Type B pancreatic cell (in vitro differentiated cells): Measurements from ENCODE around the gene JMJD6. TPM values are rescaled to one million over a fixed set of nuclear protein-coding genes. Genes with fewer than 3 reads are reported as not detected.

Experiments
- DNase-seq: peaks from one replicate; pipeline ENCODE4 v3.0.0; 2021; ENCODE audit warnings: mixed read lengths; ENCODE audit not compliant: unreplicated experiment; ENCODE audit errors: extremely low spot score
- H3K27ac Mint-ChIP-seq: 2 replicates; pipeline ENCODE4 v1.8.0; 2021; ENCODE audit warnings: mild to moderate bottlenecking, mixed read lengths
- H3K27me3 Mint-ChIP-seq: 2 replicates; pipeline ENCODE4 v1.8.0; 2021; ENCODE audit warnings: mixed read lengths
- H3K36me3 Mint-ChIP-seq: 2 replicates; pipeline ENCODE4 v1.8.0; 2021; ENCODE audit warnings: mixed read lengths
- H3K4me1 Mint-ChIP-seq: one replicate; pipeline ENCODE4 v1.8.0; 2021; ENCODE audit warnings: mixed read lengths; ENCODE audit not compliant: unreplicated experiment
- H3K4me3 Mint-ChIP-seq: 2 replicates; pipeline ENCODE4 v1.8.0; 2021; ENCODE audit warnings: mild to moderate bottlenecking, mixed read lengths
- H3K9me3 Mint-ChIP-seq: 2 replicates; pipeline ENCODE4 v1.8.0; 2021; ENCODE audit warnings: mixed read lengths
- CTCF ChIP-seq: fragments of 200-600 bp; sonication (generic); conservative IDR thresholded peaks from 2 replicates; pipeline ENCODE4 v1.5.0; 2021; ENCODE audit warnings: antibody characterized with exemption, mild to moderate bottlenecking
- total RNA-seq: library from RNA; stranded (reverse); gene quantifications from 2 replicates; pipeline ENCODE4 v1.2.1, GENCODE V29; 2021; ENCODE audit warnings: low replicate concordance

The JMJD6 gene
- total RNA-seq, 1 donor from 2014 or later = 23.6 TPM

DNA sequence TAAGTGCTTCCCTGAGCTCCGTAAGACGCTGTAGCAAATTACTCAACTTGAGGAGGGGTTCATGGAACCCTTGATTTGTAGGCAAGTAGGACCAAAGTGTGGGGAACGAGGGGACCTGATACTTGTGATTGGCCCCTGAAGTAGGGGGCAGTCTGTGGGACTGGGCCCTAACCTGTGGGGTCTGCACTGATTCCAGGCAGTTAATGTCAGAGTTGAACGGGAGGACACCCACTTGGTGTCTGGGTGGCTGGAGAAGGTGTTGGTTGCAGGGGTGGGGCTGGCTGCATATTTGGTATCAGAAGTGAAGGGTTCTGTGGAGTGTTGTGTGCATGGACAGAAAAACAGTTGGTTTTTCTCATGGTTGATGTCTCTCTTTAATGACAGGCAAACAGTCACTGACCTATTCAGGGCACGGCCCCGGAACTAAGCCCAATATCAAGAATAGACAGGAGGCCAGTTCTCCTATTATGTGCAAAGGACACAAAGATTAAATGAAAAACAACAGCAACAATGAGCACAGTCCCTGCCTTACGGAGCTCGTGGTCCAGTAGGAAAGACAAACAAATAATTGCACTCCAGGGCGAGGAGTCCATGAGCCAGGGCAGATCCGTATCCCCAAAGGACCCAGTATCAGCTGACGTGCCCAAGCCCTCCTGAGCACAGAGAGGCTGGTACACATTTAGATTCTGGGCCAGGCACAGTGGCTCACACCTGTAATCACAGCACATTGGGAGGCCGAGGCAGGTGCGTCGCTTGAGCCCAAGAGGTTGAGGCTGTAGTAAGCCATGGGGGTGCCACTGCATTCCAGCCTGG is 34.8 kb downstream of the JMJD6 start:
- DNase-seq = no peak
- H3K36me3 Mint-ChIP-seq = peaks cover 14% of the 10 kb centered on the region
- peak overlapping the region; percentile 56 for H3K27ac Mint-ChIP-seq
- H3K4me1 Mint-ChIP-seq = peaks cover 44% of the 10 kb centered on the region
- peak overlapping the region; percentile 22 for H3K4me3 Mint-ChIP-seq
- H3K9me3 Mint-ChIP-seq = no peaks in the 10 kb centered on the region
- TF ChIP-seq CTCF = no peak
- H3K27me3 Mint-ChIP-seq = no peaks in the 10 kb centered on the region

GRCh38 chr17:76690596-76691280 is 35.7 kb downstream of the JMJD6 start:
- DNase-seq = no peak
- Mint-ChIP-seq H3K4me3 (no peak overlapping the region), H3K4me1 (peaks cover 48% of the 10 kb centered on the region), H3K27ac (no peak overlapping the region), H3K36me3 (peaks cover 14% of the 10 kb centered on the region), H3K9me3 (no peaks in the 10 kb centered on the region), H3K27me3 (no peaks in the 10 kb centered on the region)
- no peak for TF ChIP-seq CTCF

GRCh38 chr17:76689859-76690258 is 36.5 kb downstream of the JMJD6 start:
- H3K4me3 Mint-ChIP-seq = no peak overlapping the region
- H3K4me1 Mint-ChIP-seq = peaks cover 41% of the 10 kb centered on the region
- peaks cover 14% of the 10 kb centered on the region for H3K36me3 Mint-ChIP-seq
- H3K27me3 Mint-ChIP-seq = no peaks in the 10 kb centered on the region
- TF ChIP-seq CTCF = no peak
- DNase-seq = no peak
- H3K9me3 Mint-ChIP-seq = no peaks in the 10 kb centered on the region
- H3K27ac Mint-ChIP-seq = no peak overlapping the region

DNA sequence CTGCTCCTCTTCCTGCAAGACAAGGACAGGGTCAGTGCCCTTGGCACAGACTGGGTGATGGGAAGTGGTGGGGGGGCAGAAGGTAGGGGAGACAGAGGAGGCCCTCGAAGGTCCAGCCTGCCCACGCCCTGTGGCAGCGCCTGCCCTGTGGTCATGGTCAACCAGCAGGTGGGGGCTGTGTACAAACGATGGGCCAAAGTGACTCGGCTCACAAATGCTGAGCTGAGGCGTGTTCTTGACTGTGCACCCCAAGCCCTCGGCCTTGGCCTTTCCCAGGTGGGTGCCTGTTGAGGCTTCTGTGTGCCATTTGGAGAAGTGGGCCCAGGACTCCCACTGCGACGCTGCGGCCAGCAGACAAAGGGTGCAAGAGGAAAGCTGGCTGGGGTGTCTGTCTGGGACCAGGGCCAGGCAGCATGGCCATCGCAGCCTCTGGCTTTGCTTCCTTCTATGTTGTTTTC is 38.2 kb downstream of the JMJD6 start:
- peaks cover 44% of the 10 kb centered on the region for H3K4me1 Mint-ChIP-seq

More for the DNA sequence above, 38.2 kb downstream of the JMJD6 start:
- Mint-ChIP-seq H3K36me3 (peaks cover 14% of the 10 kb centered on the region), H3K27ac (peak overlapping the region; percentile 79), H3K27me3 (no peaks in the 10 kb centered on the region), H3K4me3 (peak overlapping the region; percentile 0), H3K9me3 (no peaks in the 10 kb centered on the region)
- no peak for TF ChIP-seq CTCF
- no peak for DNase-seq
